ENCODE data around the gene HOXB7. TPM values are rescaled to one million over a fixed set of nuclear protein-coding genes. Genes with fewer than 3 reads are reported as not detected.

The HOXB7 gene
- total and polyA plus RNA-seq, 10 of the 15 experiments (the other 5 are each of a cell fraction or from before 2014, with no cell fraction given): 2.8 to 7.4 (median 4.2) TPM

- 24% methylated on average over 14 of the region's 14 CpGs for WGBS (ENCODE audit: insufficient coverage, insufficient replicate concordance, low lambda C conversion rate, missing lambda C conversion rate)
- peaks cover 3 to 21% of the 10 kb centered on the region in 2 experiments for H3K27me3 ChIP-seq (replicated peaks in 1 of 2; ENCODE audit: control insufficient read depth in 2 of 2, insufficient read depth in 2 of 2, low read length in 1 of 2)
- no peaks in the 10 kb centered on the region for H3K9me3 ChIP-seq (replicated peaks; ENCODE audit: control insufficient read depth, insufficient read depth, low read length)
- POLR2A ChIA-PET: interaction anchor here (0.5 to 1.5 kb wide), 5 partner anchors 9 to 372 kb away, joined by 3 to 6 read pairs (median 3); no protein-coding TSS in a partner anchor
- RAD21 ChIA-PET (ENCODE audit: unreplicated experiment): interaction anchor here (0.7 to 3.8 kb wide), 53 partner anchors 9 to 580 kb away, joined by 3 to 35 read pairs (median 4); no protein-coding TSS in a partner anchor
- no peaks in the 10 kb centered on the region for H4K20me1 ChIP-seq (ENCODE audit: control insufficient read depth, insufficient read depth)
- intact Hi-C loops (cut with micrococcal nuclease; ENCODE audit: unreplicated experiment): no loop called here
- no peak overlapping the region for H2AFZ ChIP-seq (ENCODE audit: control insufficient read depth, low read depth, low read length)
- no peak overlapping the region for H3K9ac ChIP-seq (ENCODE audit: control insufficient read depth, insufficient read depth, low read length)
- no TSS peak for BruUV-seq (replicated peaks)
- FAIRE-seq: no peak
- DNase-seq (ENCODE audit: low read depth, low spot score): no peak
- no peak overlapping the region for H3K27ac ChIP-seq (ENCODE audit: control insufficient read depth, insufficient read depth)
- in situ Hi-C loops (cut with MboI): no loop called here
- no peaks in the 10 kb centered on the region for H3K36me3 ChIP-seq (ENCODE audit: control insufficient read depth in 2 of 2, insufficient read depth in 2 of 2, low read length in 1 of 2)
- SMC1A ChIA-PET (ENCODE audit: uncharacterized antibody, unreplicated experiment): interaction anchor here (0.7 to 4.3 kb wide), 37 partner anchors 9 to 516 kb away, joined by 3 to 47 read pairs (median 4); partner anchors contain the start of gene HOXB8
- peaks cover 10% of the 10 kb centered on the region for H3K4me1 ChIP-seq (ENCODE audit: control insufficient read depth, insufficient read depth, low read length)
- H3K4me3 ChIP-seq: no peak overlapping the region; the same call in 1 of the 2 replicates
- H3K79me2 ChIP-seq (ENCODE audit: control insufficient read depth, insufficient read depth, low read length): no peaks in the 10 kb centered on the region
- ATAC-seq: peak; percentile 55
- CTCF ChIA-PET: interaction anchor here (0.6 to 4.8 kb wide), 59 partner anchors 16 to 568 kb away, joined by 3 to 113 read pairs (median 4); partner anchors contain the start of genes HOXB7 and HOXB8
- H3K4me2 ChIP-seq (ENCODE audit: control insufficient read depth, insufficient read depth): peak overlapping the region; percentile 98
- TF ChIP-seq KAT2A (conservative IDR thresholded peaks at IDR 0.05; ENCODE audit: control insufficient read depth, low read depth, low read length) (no peak), SMARCA5 (IDR thresholded peaks at IDR 0.05) (no peak), BMI1 (IDR thresholded peaks at IDR 0.05; ENCODE audit: borderline replicate concordance) (no peak), PRDM15 (CRISPR knock-in tag; IDR thresholded peaks at IDR 0.05) (no peak), LARP7 (IDR thresholded peaks at IDR 0.05) (no peak), ATF7 (IDR thresholded peaks at IDR 0.05; ENCODE audit: low read depth) (no peak), SRF (IDR thresholded peaks at IDR 0.05; ENCODE audit: low read depth in 2 of 2, low read length in 2 of 2) (no peak), ZNF592 (IDR thresholded peaks at IDR 0.05) (no peak), POLR2AphosphoS2 (IDR thresholded peaks at IDR 0.05; ENCODE audit: low read depth, low read length) (no peak), SIX5 (IDR thresholded peaks at IDR 0.05; ENCODE audit: low read depth, low read length, severe bottlenecking) (no peak)
- TF ChIP-seq, protein P1, sequence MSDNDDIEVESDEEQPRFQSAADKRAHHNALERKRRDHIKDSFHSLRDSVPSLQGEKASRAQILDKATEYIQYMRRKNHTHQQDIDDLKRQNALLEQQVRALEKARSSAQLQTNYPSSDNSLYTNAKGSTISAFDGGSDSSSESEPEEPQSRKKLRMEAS (IDR thresholded peaks at IDR 0.05; ENCODE audit: low read depth, low read length): no peak
- TF ChIP-seq, protein P2, sequence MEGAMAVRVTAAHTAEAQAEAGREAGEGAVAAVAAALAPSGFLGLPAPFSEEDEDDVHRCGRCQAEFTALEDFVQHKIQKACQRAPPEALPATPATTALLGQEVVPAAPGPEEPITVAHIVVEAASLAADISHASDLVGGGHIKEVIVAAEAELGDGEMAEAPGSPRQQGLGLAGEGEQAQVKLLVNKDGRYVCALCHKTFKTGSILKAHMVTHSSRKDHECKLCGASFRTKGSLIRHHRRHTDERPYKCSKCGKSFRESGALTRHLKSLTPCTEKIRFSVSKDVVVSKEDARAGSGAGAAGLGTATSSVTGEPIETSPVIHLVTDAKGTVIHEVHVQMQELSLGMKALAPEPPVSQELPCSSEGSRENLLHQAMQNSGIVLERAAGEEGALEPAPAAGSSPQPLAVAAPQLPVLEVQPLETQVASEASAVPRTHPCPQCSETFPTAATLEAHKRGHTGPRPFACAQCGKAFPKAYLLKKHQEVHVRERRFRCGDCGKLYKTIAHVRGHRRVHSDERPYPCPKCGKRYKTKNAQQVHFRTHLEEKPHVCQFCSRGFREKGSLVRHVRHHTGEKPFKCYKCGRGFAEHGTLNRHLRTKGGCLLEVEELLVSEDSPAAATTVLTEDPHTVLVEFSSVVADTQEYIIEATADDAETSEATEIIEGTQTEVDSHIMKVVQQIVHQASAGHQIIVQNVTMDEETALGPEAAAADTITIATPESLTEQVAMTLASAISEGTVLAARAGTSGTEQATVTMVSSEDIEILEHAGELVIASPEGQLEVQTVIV (IDR thresholded peaks at IDR 0.05; ENCODE audit: borderline replicate concordance, partially characterized antibody): no peak
Observed at GRCh38 chr17:48592577-48592976, 18.2 kb downstream of the HOXB7 start.

Measured in GM12878 (cell line).